Bone marrow (tissue), 2 donors: Measurements from ENCODE around the gene CBX2.

Source experiments
- DNase-seq, 2 donors: peaks; one replicate each; lab custom pipeline; 2025; lab: John Stamatoyannopoulos, UW

Gene CBX2

GRCh38 chr17:79777894-79778503 is at the start of gene CBX2:
Gene CBX2 (plus strand): TSS chr17:79778148. CDS start chr17:79778236, 88 bp downstream.
- peak in 1 of 2 donors; percentile 39 for DNase-seq

GRCh38 chr17:79728169-79728907 is 49.6 kb upstream of the CBX2 start:
- peak; percentile 26 to 76 for DNase-seq

GRCh38 chr17:79728908-79729471 is 49.0 kb upstream of the CBX2 start:
- DNase-seq: no peak

- DNase-seq: no peak
Observed at GRCh38 chr17:79729761-79730160, 48.2 kb upstream of the CBX2 start.

GRCh38 chr17:79730437-79730768 is 47.5 kb upstream of the CBX2 start:
- DNase-seq: no peak

- DNase-seq: no peak
Observed at GRCh38 chr17:79730769-79731483, 47.0 kb upstream of the CBX2 start, which contains the start of gene ENPP7. Gene ENPP7 (plus strand): TSS chr17:79730943. CDS start chr17:79731140, 197 bp downstream.

- DNase-seq: no peak
Observed at GRCh38 chr17:79732254-79732653, 45.7 kb upstream of the CBX2 start.

GRCh38 chr17:79732804-79733691 is 44.9 kb upstream of the CBX2 start:
- peak in 1 of 2 donors; percentile 16 for DNase-seq

GRCh38 chr17:79733692-79734070 is 44.3 kb upstream of the CBX2 start:
- DNase-seq: no peak

GRCh38 chr17:79735096-79735495 is 42.9 kb upstream of the CBX2 start:
- DNase-seq: no peak

GRCh38 chr17:79737046-79737921 is 40.7 kb upstream of the CBX2 start:
- no peak for DNase-seq

GRCh38 chr17:79737922-79738578 is 39.9 kb upstream of the CBX2 start:
- no peak for DNase-seq

- DNase-seq: no peak
Observed at GRCh38 chr17:79738643-79739042, 39.3 kb upstream of the CBX2 start.

- no peak for DNase-seq
Observed at GRCh38 chr17:79739148-79740062, 38.5 kb upstream of the CBX2 start.

GRCh38 chr17:79740413-79740812 is 37.5 kb upstream of the CBX2 start:
- DNase-seq: no peak

GRCh38 chr17:79741401-79741750 is 36.6 kb upstream of the CBX2 start:
- DNase-seq: no peak

GRCh38 chr17:79741751-79742588 is 36.0 kb upstream of the CBX2 start:
- DNase-seq: peak in 1 of 2 donors; percentile 14

GRCh38 chr17:79742589-79742918 is 35.4 kb upstream of the CBX2 start:
- DNase-seq: no peak
